DOHH2 (cell line): Measurements from ENCODE around the gene ITGAE.

ENCODE experiments used
- H3F3A ChIP-seq: fragments of 200-600 bp; sonication (generic), shearing (Covaris generic); 2 replicates; pipeline ENCODE4 v1.6.0; 2016; ENCODE audit warnings: antibody characterized with exemption, mild to moderate bottlenecking; ENCODE audit not compliant: control insufficient read depth, insufficient read depth
- H3K27ac ChIP-seq: fragments of 200-600 bp; sonication (generic); 2 replicates; pipeline ENCODE4 v1.5.1; 2014; ENCODE audit warnings: low read depth, mild to moderate bottlenecking, low read length, moderate library complexity
- H3K27me3 ChIP-seq: fragments of 200-600 bp; sonication (generic); 2 replicates; pipeline ENCODE4 v1.6.1; 2014; ENCODE audit warnings: mild to moderate bottlenecking, low read length, mixed read lengths; ENCODE audit not compliant: control insufficient read depth
- H3K36me3 ChIP-seq: fragments of 200-600 bp; sonication (generic); 2 replicates; pipeline ENCODE4 v1.6.1; 2014; ENCODE audit warnings: mild to moderate bottlenecking, low read length, moderate library complexity, mixed read lengths; ENCODE audit not compliant: control insufficient read depth
- H3K4me1 ChIP-seq: fragments of 200-600 bp; sonication (generic); 2 replicates; pipeline ENCODE4 v1.6.1; 2014; ENCODE audit warnings: mild to moderate bottlenecking, low read length, mixed read lengths; ENCODE audit not compliant: control insufficient read depth
- H3K4me2 ChIP-seq: fragments of 200-600 bp; sonication (generic); 2 replicates; pipeline ENCODE4 v1.6.0; 2014; ENCODE audit warnings: mild to moderate bottlenecking, low read length, moderate library complexity
- H3K4me3 ChIP-seq: fragments of 200-600 bp; sonication (generic); 2 replicates; pipeline ENCODE4 v1.5.1; 2014; ENCODE audit warnings: mild to moderate bottlenecking, low read length, mixed read lengths
- H3K79me2 ChIP-seq: fragments of 200-600 bp; sonication (generic); 2 replicates; pipeline ENCODE4 v1.6.1; 2014; ENCODE audit warnings: mild to moderate bottlenecking, low read length, mixed read lengths; ENCODE audit not compliant: control insufficient read depth
- H3K9me2 ChIP-seq: fragments of 200-600 bp; sonication (generic); replicated peaks from 2 replicates; pipeline ENCODE4 v1.6.1; 2014; ENCODE audit warnings: mild to moderate bottlenecking, low read length, mixed read lengths; ENCODE audit not compliant: control insufficient read depth
- H3K9me3 ChIP-seq: fragments of 200-600 bp; sonication (generic); 2 replicates; pipeline ENCODE4 v1.6.1; 2014; ENCODE audit warnings: antibody characterized with exemption, low read length, mixed read lengths; ENCODE audit not compliant: control insufficient read depth, insufficient read depth
- H4K20me1 ChIP-seq: fragments of 200-600 bp; sonication (generic); 2 replicates; pipeline ENCODE4 v1.6.0; 2014; ENCODE audit warnings: low read depth, mild to moderate bottlenecking, antibody characterized with exemption, low read length, moderate library complexity; ENCODE audit not compliant: control insufficient read depth, insufficient read depth
- EZH2phosphoT487 ChIP-seq: fragments of 200-600 bp; sonication (generic); IDR thresholded peaks from 2 replicates; pipeline ENCODE4 v1.6.1; 2017; ENCODE audit warnings: borderline replicate concordance, mild to moderate bottlenecking, antibody characterized with exemption, low read length, moderate library complexity, mixed read lengths
- TF ChIP-seq, protein P1 (sequence below): fragments of 200-600 bp; sonication (generic); IDR thresholded peaks from one replicate; pipeline ENCODE4 v1.5.1; 2014; ENCODE audit warnings: antibody characterized with exemption, mild to moderate bottlenecking, low read depth, low read length; ENCODE audit not compliant: poor library complexity, severe bottlenecking

ITGAE gene

DNA sequence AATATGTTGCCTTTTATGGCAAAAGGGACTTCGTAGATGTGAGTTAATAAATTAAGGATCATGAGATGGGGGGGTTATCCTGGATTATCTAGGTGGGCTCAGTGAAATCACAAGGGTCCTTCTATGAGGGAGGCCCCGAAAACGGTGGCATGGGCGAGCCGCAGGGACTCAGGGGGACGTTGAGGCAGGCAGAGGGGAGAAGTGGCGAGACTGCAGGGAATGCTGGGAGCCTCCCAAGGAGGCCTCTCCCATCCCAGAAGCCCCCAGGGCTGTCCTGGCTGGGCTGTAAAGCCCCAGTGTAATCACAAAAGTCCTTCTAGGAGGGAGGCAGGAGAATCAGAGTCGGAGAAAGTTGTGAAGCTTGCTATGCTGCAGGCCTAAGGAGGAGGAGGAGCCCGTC lies 35.0 kb downstream of the ITGAE start:
- no peaks in the 10 kb centered on the region for H3K79me2 ChIP-seq

DNA sequence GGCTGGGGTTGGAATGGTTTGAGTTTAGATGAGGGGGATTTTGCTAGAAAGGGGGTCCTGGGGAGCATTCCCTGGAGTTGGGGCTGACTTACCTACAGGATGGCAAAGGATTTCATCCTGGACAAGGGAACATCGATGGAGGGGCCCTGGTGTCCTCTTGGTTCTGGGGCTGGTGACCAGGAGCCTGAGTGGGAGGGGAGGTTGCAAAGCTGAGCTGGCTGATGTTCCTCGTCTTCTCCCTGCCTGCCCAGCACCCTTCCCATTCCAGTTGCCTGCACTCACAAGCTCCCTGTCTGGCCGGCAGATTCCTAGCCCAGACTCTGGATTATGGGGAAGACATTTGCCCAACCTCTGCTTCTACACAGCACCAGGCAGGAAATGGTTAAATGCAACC lies 37.2 kb downstream of the ITGAE start:
- Histone ChIP-seq H4K20me1 (no peaks in the 10 kb centered on the region), H3K9me2 (no peaks in the 10 kb centered on the region), H3K79me2 (no peaks in the 10 kb centered on the region), H3K27ac (no peak overlapping the region), H3K27me3 (no peaks in the 10 kb centered on the region), H3K4me1 (peaks cover 27% of the 10 kb centered on the region), H3F3A (no peaks in the 10 kb centered on the region; the same call in 1 of the 2 replicates), H3K36me3 (no peaks in the 10 kb centered on the region), H3K9me3 (no peaks in the 10 kb centered on the region), H3K4me2 (no peak overlapping the region), H3K4me3 (no peak overlapping the region)
- no peak for TF ChIP-seq EZH2phosphoT487
- TF ChIP-seq, protein P1, sequence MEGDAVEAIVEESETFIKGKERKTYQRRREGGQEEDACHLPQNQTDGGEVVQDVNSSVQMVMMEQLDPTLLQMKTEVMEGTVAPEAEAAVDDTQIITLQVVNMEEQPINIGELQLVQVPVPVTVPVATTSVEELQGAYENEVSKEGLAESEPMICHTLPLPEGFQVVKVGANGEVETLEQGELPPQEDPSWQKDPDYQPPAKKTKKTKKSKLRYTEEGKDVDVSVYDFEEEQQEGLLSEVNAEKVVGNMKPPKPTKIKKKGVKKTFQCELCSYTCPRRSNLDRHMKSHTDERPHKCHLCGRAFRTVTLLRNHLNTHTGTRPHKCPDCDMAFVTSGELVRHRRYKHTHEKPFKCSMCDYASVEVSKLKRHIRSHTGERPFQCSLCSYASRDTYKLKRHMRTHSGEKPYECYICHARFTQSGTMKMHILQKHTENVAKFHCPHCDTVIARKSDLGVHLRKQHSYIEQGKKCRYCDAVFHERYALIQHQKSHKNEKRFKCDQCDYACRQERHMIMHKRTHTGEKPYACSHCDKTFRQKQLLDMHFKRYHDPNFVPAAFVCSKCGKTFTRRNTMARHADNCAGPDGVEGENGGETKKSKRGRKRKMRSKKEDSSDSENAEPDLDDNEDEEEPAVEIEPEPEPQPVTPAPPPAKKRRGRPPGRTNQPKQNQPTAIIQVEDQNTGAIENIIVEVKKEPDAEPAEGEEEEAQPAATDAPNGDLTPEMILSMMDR, result no peak

More for the DNA sequence above, 35.0 kb downstream of the ITGAE start:
- Histone ChIP-seq H4K20me1 (no peaks in the 10 kb centered on the region), H3K27me3 (no peaks in the 10 kb centered on the region), H3K27ac (no peak overlapping the region), H3K9me3 (no peaks in the 10 kb centered on the region), H3K4me3 (no peak overlapping the region), H3K36me3 (no peaks in the 10 kb centered on the region), H3K9me2 (no peaks in the 10 kb centered on the region), H3F3A (no peaks in the 10 kb centered on the region; the same call in 1 of the 2 replicates), H3K4me2 (peak overlapping the region; percentile 24), H3K4me1 (peaks cover 36% of the 10 kb centered on the region)
- TF ChIP-seq, protein P1, result no peak
- no peak for TF ChIP-seq EZH2phosphoT487

DNA sequence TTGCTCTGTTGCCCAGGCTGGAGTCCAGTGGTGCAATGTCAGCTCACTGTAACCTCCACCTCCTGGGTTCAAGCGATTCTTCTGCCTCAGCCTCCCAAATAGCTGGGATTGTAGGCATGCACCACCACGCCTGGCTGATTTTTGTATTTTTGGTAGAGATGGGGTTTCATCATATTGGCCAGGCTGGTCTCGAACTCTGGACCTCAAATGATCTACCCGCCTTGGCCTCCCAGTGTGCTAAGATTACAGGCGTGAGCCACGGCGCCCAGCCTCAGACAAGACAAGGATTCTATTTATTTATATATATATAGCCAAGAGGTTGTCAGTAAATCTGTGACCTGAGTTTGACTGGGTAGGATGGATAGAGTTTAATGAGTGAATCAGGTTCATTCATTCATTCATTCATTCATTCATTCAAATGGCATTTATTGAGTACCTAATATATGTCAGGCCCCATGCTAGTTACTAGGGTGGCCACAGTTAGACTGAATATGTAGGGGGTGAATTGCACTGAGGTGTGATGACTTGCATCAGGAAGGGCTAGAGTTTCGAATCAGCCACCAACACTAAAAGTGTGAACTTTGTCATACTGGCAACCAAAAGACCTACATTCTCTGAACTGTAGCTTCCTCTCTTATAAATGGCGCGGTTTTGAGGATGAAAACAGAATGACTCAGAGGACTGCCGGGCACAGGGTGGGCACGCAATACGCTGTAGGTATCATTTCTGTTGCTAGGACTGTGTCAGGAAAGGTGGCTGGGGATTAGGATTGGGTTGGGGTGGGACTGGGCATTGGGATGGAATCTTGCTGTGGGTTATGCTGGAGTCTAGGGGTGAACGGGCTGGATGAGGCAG lies 37.8 kb downstream of the ITGAE start:
- no peak overlapping the region for H3K4me3 ChIP-seq
- TF ChIP-seq, protein P1, result no peak
- TF ChIP-seq EZH2phosphoT487, result no peak
- H3K27ac ChIP-seq, result no peak overlapping the region
- no peaks in the 10 kb centered on the region for H3K9me3 ChIP-seq
- no peaks in the 10 kb centered on the region for H4K20me1 ChIP-seq
- H3K36me3 ChIP-seq, result no peaks in the 10 kb centered on the region
- H3K9me2 ChIP-seq, result no peaks in the 10 kb centered on the region
- no peaks in the 10 kb centered on the region for H3K27me3 ChIP-seq
- H3K4me1 ChIP-seq, result peaks cover 27% of the 10 kb centered on the region
- H3K4me2 ChIP-seq, result no peak overlapping the region
- no peaks in the 10 kb centered on the region; the same call in 1 of the 2 replicates for H3F3A ChIP-seq
- H3K79me2 ChIP-seq, result no peaks in the 10 kb centered on the region
